GM19324 (cell line): Measurements from ENCODE around the gene DNAH6.
"Not testable (repeated sequence)": the region's sequence is repeated elsewhere in the genome, so short reads cannot be mapped to it uniquely, and the experiment has no call there.

Experiments
- ATAC-seq: cut with Tn5 transposase; IDR thresholded peaks from one replicate; pipeline ENCODE4 v1.9.1; 2021; ENCODE audit warnings: mild to moderate bottlenecking, moderate library complexity; ENCODE audit not compliant: unreplicated experiment, low FRiP score

DNAH6 gene

DNA sequence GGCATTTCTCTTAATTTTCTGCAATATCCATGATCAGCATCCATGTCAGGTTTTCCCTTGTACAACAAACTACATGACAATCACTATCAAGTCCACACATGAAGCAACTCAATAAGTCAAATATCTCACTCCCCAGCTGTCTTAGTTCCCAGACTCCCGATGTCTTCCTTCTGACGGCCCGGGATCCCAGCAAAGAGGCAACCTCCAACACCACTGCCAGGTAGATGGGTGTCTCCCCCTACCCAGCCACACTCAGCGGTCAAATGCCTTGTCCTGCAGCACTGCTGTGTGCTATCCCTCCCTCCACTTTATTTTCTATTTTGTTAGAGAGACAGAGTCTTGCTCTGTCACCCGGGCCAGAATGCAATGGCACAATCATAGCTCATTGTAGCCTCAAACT lies 341.3 kb downstream of the DNAH6 start:
- ATAC-seq = no peak

DNA sequence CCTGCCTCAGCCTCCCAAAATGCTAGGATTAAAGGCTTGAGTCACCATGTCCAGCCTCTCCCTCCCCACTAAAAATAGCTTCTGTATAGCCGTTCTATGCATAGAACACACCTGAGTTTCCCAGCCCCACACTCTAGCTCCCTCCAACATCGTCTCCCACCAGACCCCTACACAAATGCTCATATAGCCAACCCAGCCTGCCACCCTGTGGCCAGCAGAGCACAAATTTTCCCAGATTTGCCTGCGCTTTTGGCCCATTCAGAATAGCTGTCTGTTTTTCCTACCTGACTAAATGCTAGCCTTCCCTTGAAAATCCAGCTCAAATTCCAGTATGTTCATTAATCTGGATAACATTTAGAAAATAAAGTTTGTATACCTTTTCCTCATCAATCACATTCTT lies 341.8 kb downstream of the DNAH6 start:
- no peak for ATAC-seq

GRCh38 chr2:84858937-84859336 lies 342.6 kb downstream of the DNAH6 start:
- no peak for ATAC-seq

DNA sequence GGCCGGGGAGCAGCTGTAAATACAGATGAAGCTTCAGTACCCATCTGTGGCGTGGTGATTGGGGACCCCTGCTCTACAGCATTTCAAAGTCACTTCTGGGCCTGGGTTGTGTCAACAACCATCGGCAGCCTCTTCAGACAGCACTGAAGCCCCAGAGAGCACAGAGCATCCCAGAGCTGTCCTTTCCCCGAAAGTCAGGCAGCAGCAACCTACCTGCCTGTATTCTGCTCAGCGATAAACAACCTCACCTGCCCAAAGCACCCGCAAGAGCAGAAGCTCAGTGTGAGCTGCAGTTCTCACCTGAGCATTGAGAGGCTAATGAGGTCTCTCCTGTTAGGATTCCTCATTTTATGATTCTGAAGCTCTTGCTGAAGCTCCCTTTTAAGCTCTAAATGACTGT lies 345.2 kb downstream of the DNAH6 start:
- no peak for ATAC-seq

GRCh38 chr2:84862006-84862405 lies 345.7 kb downstream of the DNAH6 start:
- no peak for ATAC-seq

DNA sequence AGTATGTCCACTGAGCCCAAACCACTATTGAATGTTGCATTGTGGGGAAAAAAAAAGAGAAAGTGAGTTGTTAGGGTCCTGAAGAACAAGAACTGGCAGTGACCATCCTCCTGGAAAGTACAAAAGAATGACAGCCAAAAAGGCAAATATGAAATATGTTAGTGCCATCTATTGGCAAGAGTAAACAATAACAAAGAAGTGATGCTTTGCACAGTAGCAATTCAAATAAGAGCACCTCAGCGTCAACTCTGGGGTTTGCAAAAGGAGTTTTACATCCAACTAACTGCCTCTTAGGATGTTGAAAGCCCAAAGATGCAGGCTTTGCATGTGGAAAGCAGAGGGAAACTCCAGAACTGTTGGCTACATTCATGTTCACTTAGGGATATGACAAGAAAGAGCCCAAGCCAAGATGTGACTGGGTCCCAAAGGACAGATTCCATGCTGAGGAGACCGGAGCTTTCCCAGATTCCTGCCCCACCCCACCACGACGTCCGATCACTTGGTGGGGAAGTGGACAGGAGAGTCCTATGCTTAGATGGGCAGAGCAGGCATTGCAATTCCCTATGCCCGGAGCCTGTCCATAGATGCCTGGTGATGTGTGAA lies 349.0 kb downstream of the DNAH6 start:
- ATAC-seq = no peak

GRCh38 chr2:84866122-84866521 lies 349.8 kb downstream of the DNAH6 start:
- no peak for ATAC-seq

- ATAC-seq = not testable (repeated sequence)
Observed at GRCh38 chr2:84868327-84868726, 352.0 kb downstream of the DNAH6 start.
